ENCODE results near the gene TBX15.
"Not testable (repeated sequence)": the region's sequence is repeated elsewhere in the genome, so short reads cannot be mapped to it uniquely, and the experiment has no call there.

Gene TBX15

DNA sequence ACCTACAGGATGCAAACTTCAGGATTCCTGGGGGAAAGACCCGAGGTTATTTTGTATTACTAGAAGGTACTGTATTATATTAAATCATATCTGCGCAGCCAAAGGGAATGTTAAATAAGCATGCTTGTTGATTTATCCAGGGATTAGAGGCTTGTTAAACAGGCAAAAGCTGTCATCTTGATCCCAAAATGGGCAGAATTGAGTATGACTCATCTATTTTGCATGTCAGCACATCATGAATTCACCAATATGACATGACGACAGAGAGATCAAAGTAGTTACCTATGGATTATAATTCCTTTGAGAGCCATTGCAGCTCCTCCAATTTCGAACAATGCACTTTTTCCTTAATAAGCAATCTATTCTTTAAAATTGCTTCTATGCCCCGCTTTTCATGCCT lies 66.1 kb downstream of the TBX15 start:
- no peak for DNase-seq

DNA sequence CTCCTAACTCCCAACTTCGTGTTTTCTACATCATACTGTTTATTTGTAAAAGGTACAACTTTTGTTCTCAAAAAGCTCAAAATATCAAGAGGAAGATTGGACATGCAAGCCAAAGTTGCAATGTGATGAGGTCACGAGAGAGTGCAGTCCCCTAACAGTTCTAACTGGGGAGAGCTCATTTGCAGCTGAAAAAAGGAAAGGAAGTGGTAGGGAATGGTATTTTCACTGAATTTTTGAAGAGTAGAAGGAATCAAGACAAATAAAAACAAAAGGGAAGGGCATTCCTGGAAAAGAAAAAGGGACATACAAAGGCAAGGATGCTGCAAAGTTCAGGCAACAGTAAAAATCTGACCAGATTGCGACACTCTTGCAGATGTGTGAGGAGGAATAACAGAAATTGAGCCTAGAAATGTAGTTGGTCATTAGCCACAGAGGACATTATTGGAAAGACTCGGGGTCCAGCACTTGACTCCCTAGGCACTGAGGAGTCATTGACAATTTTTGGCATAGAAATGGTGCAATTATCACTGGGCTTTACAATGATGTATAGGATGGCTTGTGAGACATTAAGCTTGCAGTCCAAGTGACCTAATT lies 67.9 kb downstream of the TBX15 start:
- DNase-seq = no peak

DNA sequence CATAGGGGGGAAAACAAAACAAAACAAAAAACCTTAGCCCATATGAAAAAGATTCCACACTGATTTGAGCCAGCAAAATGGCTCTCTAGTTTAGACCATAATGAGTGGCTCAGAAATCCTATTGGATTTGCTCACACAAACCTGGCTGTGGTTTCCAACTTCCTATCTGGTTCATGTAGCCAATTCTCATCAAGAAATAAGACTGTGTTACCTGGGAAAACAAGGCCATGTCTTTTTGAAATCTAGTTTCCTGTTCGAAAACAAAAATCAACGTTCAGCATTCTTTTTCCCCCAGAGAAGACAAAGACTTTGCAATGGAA lies 69.2 kb downstream of the TBX15 start:
- DNase-seq = no peak

DNA sequence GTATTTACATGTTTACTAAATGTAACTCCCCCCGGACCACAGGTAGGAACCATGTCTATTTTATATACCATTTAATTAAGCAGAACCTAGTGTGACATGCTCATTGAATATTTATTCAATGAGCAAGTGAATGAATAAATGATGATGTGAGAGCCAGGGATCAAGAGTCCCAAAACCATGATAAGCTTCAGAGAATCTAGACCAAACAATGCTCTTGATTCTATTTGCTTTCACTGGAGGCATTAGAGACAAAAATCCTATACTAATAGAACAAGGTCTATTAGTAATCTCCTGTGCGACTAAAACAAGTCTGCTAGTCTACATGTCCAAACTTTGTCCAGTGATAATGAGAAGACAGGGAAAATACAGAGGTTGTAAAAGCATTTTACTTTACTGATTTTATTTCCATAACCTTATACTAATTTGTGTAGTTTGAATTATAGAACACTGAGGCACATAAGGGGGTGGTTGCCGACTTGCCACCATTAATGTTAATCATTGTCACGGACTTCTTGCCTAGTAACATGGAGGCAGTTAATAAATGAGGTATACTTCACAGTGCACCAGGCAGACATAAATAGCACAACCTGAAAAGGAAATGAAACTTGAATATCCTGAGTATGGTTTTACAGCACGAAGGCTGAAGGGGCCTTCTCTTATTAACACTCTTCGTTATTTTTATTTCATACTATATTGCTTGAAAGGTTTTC lies 69.8 kb downstream of the TBX15 start:
- DNase-seq = no peak

DNA sequence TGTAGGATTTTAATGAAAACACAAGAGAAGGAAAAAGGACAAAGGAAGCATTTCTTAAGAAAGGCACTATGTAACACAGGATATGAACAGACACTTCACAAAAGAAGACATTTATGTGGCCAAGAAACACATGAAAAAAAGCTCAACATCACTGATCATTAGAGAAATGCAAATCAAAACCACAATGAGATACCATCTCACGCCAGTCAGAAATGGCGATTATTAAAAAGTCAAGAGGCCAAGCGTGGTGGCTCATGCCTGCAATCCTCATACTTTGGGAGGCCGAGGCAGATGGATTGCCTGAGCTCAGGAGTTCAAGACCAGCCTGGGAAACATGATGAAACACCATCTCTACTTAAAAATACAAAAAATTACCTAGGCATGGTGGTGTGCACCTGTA lies 71.8 kb downstream of the TBX15 start:
- not testable (repeated sequence) for DNase-seq

DNA sequence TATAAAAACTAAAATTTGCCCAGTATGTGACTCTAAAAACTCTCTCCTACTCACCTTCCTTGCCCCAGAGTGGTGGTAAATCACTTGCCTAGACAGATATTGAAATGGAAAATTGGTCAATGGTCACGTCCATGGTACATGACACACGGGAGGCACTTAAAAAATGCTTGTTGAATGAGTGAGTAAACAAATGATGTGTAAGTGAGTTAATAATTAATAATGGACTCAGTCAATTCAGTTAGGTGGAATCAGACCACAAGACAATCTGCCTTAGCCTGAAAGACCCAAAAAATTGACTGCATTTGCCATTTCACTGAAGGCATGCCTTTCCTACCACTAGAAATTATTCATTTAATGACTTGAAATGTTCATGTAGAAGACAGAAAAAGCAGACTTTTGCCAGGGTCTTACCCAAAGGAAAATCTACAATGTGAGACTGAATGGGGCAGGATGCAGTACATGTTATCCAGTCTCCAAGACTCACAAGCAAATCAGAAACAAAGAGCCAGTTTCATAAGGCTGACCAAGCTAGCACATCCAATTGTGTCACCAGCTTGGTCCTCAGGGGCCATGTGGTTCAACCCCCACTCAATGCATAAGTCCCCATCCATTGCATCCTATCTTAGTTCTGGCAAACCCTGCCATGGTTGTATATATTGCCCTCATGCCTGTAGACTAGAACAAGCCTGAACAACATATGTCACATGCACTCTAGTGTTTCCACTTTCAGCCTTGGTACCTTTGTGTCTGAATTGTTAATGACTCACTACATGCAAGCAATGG lies 73.6 kb downstream of the TBX15 start:
- no peak for DNase-seq

DNA sequence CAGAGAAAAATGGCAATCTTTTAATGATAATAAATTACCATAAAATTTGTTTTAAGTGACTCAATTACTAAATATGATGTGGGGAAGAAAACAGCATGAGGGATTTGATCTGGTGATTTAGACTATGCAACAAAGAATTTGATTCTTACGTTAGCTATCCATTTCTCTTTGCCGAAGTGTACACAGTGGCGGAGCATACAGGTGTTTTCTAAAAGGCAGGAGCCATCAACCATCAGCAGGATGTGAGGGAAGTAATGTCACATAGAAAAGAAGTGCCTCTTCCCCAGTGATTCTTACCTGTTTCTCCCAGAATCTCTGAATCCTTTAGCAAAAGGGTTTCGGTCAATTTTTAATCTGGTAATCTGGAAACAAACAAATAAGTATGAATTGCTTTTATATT lies 74.3 kb downstream of the TBX15 start:
- DNase-seq = no peak

DNA sequence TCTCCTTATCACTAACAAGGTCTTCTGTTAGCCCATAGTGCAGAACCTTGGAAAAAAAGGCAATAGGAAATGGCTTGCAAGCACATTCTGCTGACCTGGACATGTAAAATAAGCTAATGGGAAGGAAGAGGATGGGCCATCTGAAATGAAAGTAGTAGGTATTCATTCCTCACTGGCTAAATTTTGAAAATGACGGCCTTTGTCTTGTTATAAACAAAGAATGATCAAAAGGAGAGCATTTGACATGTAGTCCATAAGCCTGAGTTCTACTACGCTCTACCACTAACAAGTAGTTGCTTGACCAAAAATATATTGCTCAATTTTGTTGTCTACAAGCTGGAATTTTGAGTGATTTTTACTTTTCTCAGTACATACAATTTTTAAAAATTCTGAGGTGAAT lies 75.6 kb downstream of the TBX15 start:
- DNase-seq = no peak

DNA sequence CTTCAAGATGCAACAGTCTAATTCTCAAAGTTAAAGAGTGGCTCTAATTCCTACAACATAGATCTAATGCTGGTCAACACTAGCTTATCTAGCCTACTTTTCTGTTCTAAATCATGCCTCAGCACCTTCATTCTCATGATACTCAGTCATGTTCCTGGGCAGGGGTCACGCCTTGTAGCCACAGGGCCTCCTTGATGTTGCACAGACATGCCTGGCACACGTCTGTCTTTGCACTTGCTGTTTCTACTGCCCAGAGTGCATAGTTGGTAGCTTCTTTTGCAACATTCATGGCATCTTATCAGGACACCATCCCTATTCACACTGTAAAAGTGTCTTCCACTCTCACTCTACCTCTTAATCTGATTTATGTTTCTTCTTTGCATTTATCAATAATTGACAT lies 76.6 kb downstream of the TBX15 start:
- DNase-seq = no peak

DNA sequence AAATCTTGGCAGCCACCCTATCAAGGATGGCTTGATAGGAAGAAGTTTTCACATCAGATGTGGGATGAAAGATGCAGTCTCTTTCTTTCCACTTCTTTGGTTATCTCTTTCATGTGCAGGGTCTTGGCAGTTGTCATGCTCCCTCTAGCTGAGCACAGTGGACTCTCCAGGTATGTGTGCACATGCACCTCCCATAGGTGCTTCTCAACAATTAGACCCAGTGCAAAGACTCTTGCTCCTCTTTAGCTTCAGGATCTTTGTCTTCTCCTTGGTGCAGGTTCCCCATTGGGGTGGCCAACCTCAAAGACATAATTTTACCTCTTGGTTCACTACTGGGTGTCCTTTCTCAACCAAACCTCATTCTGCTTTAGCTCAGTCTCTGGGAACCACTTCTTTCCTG lies 80.7 kb downstream of the TBX15 start:
- no peak for DNase-seq

DNA sequence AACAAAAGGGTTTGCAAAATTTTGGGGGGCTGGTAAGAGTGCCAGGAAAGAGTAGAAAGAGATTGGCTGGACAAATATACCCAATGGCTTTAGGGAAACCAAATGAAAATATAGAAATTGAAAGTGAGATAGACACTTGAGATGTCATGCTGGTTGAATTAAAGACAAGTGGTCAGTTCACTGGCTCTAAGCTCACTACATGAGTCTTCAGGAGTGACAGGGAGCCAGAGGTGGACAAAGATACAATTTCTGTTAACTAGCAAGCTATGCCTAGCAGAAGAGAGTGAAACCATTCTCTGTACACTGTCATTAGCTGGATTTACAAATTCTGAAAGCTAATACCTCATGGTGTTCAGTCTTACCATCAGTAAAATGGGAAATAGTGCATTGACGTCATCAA lies 82.5 kb downstream of the TBX15 start:
- no peak for DNase-seq

DNA sequence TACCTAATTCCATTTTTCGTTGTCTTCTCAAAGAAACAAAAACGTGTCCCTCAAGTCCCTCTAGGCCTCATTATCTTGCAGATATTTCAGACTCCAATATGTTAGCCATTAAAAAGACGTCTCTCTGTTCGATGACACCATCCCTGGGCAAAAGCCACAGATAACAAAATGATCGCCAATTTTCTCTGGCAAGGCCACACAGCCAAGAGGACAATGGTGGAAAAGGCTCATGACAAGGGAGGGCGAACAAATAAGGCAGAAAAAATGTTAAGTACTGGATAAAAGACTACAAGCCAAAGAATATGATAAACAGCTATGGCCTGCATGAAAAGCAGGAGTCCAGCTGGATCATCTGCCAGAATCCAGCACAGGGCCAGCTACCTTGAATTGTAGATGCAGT lies 82.9 kb downstream of the TBX15 start:
- DNase-seq = no peak

DNA sequence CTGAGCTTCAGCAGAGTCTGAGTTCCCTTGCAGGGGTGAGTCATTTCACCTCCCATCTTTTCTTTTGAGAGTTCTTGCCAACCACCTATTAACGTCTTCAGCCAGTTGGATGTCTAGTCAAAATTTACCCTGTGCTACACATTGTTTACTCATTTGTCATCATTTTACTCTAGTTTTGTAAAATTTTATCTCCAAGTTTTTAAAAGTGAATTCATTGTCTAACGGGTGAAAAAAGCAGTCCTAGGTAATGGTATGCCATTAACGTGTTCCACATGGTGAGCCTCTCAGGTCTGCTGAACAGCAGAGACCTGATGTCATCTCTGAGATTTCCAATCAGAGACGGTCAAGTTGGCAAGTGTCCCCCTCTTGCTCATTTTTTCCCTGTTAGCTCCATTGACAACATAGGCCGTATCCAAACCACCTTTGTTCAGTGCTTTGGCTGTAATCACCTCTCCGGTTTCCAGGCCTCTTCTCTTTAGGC lies 85.4 kb downstream of the TBX15 start:
- no peak for DNase-seq

DNA sequence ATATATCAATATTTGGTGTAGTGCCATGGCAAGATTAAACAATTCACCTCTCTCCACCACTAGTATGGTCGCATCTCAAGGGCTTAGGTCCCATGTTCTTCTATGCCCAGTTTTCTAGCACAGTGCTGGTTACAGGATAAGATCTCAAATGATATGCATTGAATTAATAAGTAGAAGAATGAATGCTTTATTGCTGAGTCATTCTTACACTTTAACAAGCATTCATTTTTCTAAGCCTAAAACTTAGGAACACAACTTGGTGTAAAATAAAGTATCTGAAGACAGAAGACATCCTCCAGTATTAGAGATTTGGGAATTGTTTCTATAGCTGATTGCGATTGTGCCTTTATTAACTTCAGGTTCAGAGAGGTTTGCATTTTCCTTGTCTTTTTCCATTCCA lies 85.8 kb downstream of the TBX15 start:
- DNase-seq = no peak

DNA sequence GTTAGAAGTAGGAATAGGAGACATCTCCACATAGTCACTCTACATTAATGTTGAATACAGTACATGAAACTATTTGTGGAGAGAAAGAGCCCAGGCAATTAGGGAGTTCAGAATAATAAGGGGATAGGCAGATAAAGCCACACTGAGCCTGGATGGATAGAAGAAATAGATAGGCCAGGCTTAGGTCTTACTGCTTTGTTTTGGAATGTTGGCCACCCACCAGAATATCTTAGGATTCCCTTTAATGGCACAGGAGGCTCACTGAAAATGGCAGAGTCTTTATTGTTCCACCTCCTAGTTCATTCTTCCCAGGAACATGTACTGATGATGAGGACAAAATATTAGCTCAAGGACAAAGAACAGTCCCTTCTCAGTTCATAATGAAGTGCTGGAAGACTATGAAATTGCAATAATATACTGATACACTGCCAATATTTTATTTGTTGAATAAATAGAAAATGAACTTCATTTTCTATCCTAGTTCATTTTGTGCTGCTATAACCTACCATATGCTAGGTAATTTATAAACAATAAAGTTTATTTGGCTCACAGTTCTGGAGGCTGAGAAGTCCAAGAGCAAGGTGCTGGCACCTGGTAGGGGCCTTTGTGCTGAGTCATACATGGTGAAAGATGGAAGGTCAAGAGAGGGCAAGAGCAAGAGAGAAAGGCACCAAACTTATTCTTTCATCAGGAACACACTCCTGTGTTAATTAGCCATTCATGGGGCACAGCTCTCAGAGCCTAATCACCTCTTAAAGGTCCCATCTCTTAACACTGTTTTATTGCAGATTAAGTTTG lies 87.3 kb downstream of the TBX15 start:
- no peak for DNase-seq

DNA sequence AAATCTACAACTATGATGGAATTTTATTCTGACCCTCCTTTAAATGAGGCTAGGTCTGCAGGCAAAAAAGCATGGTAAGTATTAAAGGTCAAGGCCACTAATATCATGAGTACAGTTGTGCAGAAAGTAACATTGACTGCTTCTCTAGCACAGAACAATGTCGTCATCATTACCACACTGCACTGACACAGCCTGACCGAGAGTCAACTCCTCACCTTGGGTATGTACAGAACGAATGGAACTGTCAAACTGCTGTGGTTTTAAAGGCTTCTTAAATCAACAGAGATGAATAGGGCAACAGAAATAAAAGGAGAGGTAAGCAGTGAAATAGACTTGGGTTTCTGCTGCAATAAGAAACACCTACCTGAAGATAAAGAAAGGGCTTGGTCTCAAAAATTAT lies 88.8 kb downstream of the TBX15 start:
- DNase-seq = no peak

DNA sequence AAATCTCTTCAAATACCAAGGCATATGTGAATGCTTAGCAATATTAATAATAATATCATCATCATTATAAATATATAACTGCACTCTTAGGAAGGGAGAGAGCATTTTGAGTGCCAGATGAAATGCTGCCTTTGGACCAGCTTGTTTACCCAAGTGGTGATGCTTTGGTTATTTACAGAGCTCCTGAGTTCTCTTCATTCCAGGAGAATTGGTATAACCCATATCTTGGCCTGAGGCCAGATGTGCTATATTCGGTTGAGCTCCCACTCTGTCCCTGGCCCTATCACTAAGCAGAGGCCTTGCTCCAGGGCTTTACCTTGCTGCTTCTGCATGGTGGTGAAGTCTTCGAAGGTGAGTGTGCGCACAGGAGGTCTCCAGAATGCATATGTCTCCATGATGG lies 89.4 kb downstream of the TBX15 start:
- DNase-seq = no peak

DNA sequence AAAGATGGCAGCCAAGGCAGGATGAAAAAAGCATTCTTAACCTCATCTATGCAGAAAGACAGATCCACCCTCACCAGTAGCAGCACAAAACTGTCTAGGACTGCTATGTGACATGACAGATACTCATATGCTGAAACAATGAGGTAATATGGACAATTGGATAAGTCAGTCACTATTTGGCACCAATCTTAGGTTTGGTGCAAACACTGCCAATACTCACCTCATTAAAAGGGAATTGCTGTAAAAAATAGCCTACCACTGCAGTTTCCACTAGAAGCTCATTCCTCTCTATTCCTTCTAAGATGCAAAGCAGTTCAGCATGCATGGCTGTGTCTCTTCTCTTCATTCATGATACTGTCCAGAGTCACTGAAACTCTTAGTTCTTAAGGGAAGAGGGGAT lies 91.7 kb downstream of the TBX15 start:
- no peak for DNase-seq

DNA sequence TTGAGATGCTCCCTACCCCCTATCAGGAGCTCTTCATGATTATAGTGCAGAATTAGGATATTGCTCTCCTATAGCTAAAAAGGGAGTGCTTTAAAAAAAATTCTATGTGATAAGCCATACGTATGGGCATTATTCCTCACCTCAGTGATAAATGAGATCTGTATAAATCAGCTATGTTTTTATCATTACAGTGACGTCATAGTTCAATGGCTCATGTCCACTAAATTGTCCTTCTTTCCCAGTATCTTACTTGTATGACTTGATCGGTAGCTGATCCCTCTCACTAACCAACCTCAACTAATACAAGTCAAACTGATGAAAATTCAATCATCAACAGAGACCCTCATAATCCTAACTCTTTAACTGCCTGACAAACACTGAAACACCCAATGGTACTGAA lies 93.3 kb downstream of the TBX15 start:
- no peak for DNase-seq

DNA sequence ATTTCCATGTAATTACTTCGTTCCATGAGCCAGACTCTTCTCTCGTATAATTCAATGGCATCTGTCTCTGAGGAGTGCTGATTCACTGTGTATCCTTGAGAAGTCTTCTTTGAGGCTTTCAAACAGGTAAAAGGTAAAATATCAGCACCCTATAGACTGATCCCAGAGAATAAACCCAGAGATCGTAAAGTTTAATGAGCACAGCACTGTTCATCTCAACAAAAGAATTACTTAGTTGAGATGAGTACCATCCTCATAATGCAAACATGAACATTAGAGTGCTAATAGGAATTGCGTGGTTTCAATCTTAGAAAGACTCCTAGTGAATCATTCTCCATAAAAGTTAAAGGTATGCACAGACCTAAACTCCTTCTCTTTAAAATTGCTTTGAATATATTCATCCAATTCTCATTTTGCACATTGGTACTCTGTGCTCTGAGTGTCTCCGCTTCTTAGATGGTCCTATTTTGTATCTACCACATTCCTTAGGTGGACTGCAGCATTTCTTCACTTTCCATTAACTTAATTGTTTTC lies 97.2 kb downstream of the TBX15 start:
- no peak for DNase-seq

DNA sequence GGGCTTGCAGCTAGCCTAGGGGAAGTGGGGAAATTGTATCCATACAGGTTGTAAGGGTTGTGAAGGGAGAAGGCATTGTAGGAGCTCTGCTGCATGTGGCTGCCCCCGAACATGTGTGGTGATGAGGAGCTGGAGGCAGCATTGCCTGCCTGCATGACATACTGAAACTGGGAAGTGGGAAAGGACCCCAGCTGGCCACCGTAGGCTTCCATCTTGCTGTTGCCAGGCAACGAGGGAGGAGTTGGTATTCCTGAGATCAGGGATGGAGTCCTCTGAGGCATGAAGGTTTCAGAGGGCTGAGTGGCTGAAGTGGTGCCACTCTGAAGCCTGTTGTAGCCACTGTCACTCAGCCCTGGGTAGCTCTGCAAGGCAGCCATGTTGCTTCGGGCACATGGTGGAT lies 103.2 kb downstream of the TBX15 start:
- no peak for DNase-seq

DNA sequence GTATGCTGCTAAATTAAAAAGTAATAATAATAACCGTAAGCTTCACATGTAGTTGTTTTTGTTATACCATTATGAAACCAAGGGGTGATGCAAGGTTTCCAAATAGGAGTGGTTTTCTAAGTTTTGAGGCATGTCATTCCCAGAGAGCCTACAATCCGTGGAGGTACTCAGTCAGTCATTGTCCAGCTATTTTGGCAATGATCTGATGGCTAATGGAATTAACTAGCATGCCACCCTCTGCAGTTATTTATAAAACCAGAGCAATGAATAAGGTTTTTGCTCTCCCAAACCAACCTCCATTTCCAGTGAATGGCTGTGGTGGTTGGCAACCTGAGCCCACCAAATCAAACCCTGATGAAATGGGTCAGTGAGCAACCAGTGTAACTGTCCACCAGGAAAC lies 106.4 kb downstream of the TBX15 start:
- DNase-seq = no peak

DNA sequence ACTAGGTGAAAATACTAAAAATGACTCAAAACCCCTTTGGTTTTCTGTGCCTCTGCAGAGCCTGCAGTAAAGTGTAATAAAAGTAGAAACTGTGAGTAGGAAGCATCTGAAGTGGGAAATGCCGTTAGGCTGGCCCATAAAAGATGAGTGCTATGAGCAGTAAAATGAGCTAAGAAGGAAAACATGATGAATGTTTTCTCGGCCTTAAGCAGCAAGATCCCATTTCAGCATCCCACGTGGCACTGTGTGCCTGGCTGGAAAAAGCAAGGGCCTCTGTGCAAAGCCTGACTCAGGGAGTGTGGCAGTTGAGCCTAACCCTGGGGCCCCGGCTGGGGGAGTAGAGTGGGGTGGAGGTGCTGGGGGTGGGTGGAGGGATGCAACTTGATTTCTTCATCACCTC lies 109.5 kb downstream of the TBX15 start:
- DNase-seq = no peak

Data from NK-92 treated with Interleukin-12 subunit alpha and Interleukin-12 subunit beta, amount 100 ng/mL, for 24 hours (cell line).